ENCODE measurements around the gene GNG12. TPM values are rescaled to one million over a fixed set of nuclear protein-coding genes. Genes with fewer than 3 reads are reported as not detected.

GNG12 gene
- total and polyA plus RNA-seq, 2 donors (not counting 1 experiment from before 2014, with no cell fraction given): not detected

DNA sequence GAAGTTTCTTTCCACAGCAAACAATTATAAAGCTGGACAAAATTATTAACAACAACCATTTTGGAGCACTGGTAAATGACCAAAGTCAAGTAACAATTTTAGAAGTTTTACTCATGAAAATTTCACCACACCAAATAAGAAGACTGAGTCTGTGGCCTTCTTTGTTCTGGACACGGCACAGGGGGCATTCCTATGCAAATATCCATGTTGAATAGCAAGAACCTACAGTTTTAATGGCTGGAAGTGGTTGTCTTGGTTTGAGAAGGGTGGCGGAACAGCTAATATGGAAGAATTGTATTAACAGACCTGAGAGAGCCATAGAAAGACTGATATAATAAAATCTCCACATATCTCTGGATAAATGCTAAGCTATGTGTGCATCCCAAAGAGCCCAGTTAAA is 177.7 kb downstream of the GNG12 start:
- H3K4me3 ChIP-seq (ENCODE audit: control extremely low read depth in 1 of 5, extremely low read depth in 1 of 5, insufficient read depth in 1 of 5, low read depth in 2 of 5, low read length in 4 of 5): no peak overlapping the region
- no peaks in the 10 kb centered on the region for H3K9me3 ChIP-seq (ENCODE audit: control extremely low read depth in 1 of 3, control insufficient read depth in 2 of 3, insufficient read depth in 1 of 3, low read length in 2 of 3)
- H3K9ac ChIP-seq (ENCODE audit: low read length): no peak overlapping the region
- Mint-ChIP-seq H3K27ac (no peak overlapping the region), H3K27me3 (peaks cover 21% of the 10 kb centered on the region), H3K4me3 (no peak overlapping the region), H3K4me1 (no peaks in the 10 kb centered on the region), H3K9me3 (ENCODE audit: insufficient read depth) (no peaks in the 10 kb centered on the region)
- no peak overlapping the region for H2AFZ ChIP-seq (ENCODE audit: insufficient read depth, low read depth, low read length, poor library complexity, severe bottlenecking)
- no peaks in the 10 kb centered on the region for H4K20me1 ChIP-seq (ENCODE audit: control insufficient read depth, insufficient read depth, low read length, poor library complexity, severe bottlenecking)
- CTCF ChIA-PET: no interaction called here
- no peak overlapping the region for H3K4me2 ChIP-seq (replicated peaks; ENCODE audit: low read depth, low read length, poor library complexity, severe bottlenecking)
- DNase-seq: no peak
- H3K36me3 ChIP-seq (replicated peaks in 1 of 2; ENCODE audit: control extremely low read depth in 1 of 2, control insufficient read depth in 1 of 2, extremely low read depth in 1 of 2, insufficient read depth in 2 of 2, low read length in 1 of 2): no peaks in the 10 kb centered on the region
- POLR2A ChIA-PET: no interaction called here
- no peaks in the 10 kb centered on the region for H3K4me1 ChIP-seq (ENCODE audit: control insufficient read depth in 2 of 2, insufficient read depth in 2 of 2, low read length in 2 of 2)
- intact Hi-C loops (cut with micrococcal nuclease): no loop called here
- H3K27ac ChIP-seq (ENCODE audit: low read length in 2 of 2): no peak overlapping the region
- H3K79me2 ChIP-seq (ENCODE audit: control insufficient read depth, insufficient read depth, low read length): no peaks in the 10 kb centered on the region
- TF ChIP-seq CTCF (IDR thresholded peaks at IDR 0.05): no peak
- no peak for TF ChIP-seq EZH2 (IDR thresholded peaks at IDR 0.05; ENCODE audit: borderline replicate concordance, insufficient read depth, low read depth, low read length, poor library complexity, severe bottlenecking)
- WGBS (ENCODE audit: insufficient coverage): no CpG with 5 or more reads among the region's 2 CpGs
- no peak for ATAC-seq (ENCODE audit: low read depth)
- peaks cover 0 to 4% (median 0%) of the 10 kb centered on the region in 4 experiments for H3K27me3 ChIP-seq (replicated peaks in 1 of 4; ENCODE audit: control extremely low read depth in 1 of 4, control insufficient read depth in 3 of 4, insufficient read depth in 4 of 4, low read length in 3 of 4)

- DNase-seq: no peak
- no peaks in the 10 kb centered on the region for H3K79me2 ChIP-seq (ENCODE audit: control insufficient read depth, insufficient read depth, low read length)
- H3K27ac ChIP-seq (ENCODE audit: low read length in 2 of 2): no peak overlapping the region
- Mint-ChIP-seq H3K4me3 (no peak overlapping the region), H3K9me3 (ENCODE audit: insufficient read depth) (no peaks in the 10 kb centered on the region), H3K4me1 (no peaks in the 10 kb centered on the region), H3K27ac (no peak overlapping the region), H3K27me3 (peaks cover 10% of the 10 kb centered on the region)
- no peak overlapping the region for H3K9ac ChIP-seq (ENCODE audit: low read length)
- peaks cover 0 to 4% (median 0%) of the 10 kb centered on the region in 4 experiments for H3K27me3 ChIP-seq (replicated peaks in 1 of 4; ENCODE audit: control extremely low read depth in 1 of 4, control insufficient read depth in 3 of 4, insufficient read depth in 4 of 4, low read length in 3 of 4)
- H2AFZ ChIP-seq (ENCODE audit: insufficient read depth, low read depth, low read length, poor library complexity, severe bottlenecking): no peak overlapping the region
- no peak overlapping the region for H3K4me3 ChIP-seq (ENCODE audit: control extremely low read depth in 1 of 5, extremely low read depth in 1 of 5, insufficient read depth in 1 of 5, low read depth in 2 of 5, low read length in 4 of 5)
- no peaks in the 10 kb centered on the region for H3K9me3 ChIP-seq (ENCODE audit: control extremely low read depth in 1 of 3, control insufficient read depth in 2 of 3, insufficient read depth in 1 of 3, low read length in 2 of 3)
- TF ChIP-seq EZH2 (IDR thresholded peaks at IDR 0.05; ENCODE audit: borderline replicate concordance, insufficient read depth, low read depth, low read length, poor library complexity, severe bottlenecking) (no peak), CTCF (IDR thresholded peaks at IDR 0.05) (no peak)
- no peak overlapping the region for H3K4me2 ChIP-seq (replicated peaks; ENCODE audit: low read depth, low read length, poor library complexity, severe bottlenecking)
- no peaks in the 10 kb centered on the region for H4K20me1 ChIP-seq (ENCODE audit: control insufficient read depth, insufficient read depth, low read length, poor library complexity, severe bottlenecking)
- intact Hi-C loops (cut with micrococcal nuclease): no loop called here
- no peak for ATAC-seq (ENCODE audit: low read depth)
- H3K4me1 ChIP-seq (ENCODE audit: control insufficient read depth in 2 of 2, insufficient read depth in 2 of 2, low read length in 2 of 2): no peaks in the 10 kb centered on the region
- CTCF ChIA-PET: no interaction called here
- POLR2A ChIA-PET: no interaction called here
- no peaks in the 10 kb centered on the region for H3K36me3 ChIP-seq (replicated peaks in 1 of 2; ENCODE audit: control extremely low read depth in 1 of 2, control insufficient read depth in 1 of 2, extremely low read depth in 1 of 2, insufficient read depth in 2 of 2, low read length in 1 of 2)
These were observed 180.0 kb downstream of the GNG12 start for GRCh38 chr1:67653304-67653703.
